HFF-Myc (cell line): ENCODE measurements around the gene COL18A1.

Source experiments
- DNase-seq: peaks from one replicate; pipeline ENCODE4 v3.0.0-alpha.2; 2011; ENCODE audit warnings: low read depth; ENCODE audit errors: extremely low read depth
- H3K4me3 ChIP-seq: replicated peaks from 2 replicates; pipeline ENCODE4 v1.5.1; 2011; ENCODE audit warnings: low read depth, mild to moderate bottlenecking, control low read depth, low read length
- CTCF ChIP-seq: IDR thresholded peaks from 2 replicates; pipeline ENCODE4 v1.5.1; 2012; ENCODE audit warnings: mild to moderate bottlenecking, low read depth, low read length, control low read depth; ENCODE audit errors: missing control alignments

COL18A1 gene

DNA sequence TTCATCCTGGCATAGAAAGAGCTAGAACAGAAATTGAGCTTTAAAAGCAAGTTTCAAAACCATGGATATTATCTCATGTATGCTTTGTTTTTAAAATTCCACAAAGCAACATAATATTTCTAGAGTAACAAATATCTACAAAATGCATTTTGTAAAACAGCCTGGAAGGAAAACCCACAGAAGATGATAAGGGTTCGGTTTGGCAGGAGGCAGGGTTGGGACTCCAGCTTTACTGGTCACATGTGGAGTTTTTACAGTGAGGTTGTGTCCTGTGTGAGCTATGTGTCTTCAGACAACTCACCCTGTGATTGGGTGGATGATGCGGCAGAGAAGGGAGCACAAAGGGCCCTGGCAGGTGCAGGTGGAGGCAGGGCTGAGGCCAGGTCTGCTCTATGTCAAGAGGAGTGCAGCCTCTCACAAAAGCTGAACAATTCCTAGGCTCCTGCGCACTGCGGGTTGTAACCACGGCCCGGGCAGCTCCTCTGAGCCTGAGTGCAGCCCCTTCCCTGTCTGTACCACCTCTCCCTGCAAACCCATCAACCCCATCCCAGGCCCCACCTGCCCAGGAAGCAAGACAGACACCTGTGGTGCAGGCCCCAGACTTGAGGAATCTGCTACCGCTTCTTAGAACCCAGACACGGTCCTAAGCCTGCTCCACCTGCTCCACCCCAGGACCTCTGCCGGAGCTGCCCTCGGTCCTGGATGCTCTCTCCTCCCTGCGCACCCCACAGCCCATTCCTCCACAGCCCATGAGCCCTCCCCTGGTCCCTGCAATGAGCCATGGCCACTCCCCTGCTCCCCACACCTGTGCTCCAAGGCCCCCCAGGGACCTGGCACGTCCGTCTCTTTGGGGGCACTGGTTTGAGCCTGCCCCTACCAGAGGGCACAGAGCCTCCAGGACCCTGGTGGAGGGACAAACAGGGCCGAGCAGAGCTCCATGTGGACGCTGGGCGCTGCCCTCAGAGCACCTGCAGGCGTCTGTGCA lies 2.8 kb upstream of the COL18A1 start:
- no peak overlapping the region for H3K4me3 ChIP-seq

DNA sequence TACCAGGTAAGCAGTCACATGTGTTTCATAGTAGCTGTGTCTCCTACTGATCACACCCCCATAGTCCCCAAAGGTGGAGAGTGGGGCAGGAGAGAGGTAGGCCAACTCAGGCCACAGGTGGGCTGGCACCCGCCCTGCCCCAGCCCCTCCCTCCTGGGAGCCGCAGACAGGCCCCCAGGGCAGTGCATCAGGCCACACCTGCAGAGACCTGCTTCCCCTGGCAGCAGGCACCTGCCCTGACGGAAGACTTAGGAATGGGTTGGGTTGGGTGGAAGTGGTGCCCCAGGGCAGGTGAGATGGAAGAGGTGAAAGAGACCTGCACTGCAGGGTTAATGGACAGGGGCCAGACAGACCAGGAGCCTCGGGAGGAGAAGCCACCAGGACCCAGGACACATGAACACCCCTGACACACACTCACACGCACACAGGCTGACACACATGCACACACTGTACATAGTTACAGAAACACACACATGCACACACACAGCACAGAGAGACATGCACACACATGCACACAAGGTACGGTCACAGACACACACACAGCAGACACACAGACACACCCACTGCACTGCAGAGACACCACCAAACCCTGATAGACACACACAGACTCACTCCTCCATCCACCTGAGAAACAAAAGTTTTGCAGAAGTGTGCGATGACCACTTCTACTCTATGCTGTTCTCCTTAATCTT lies 1.7 kb upstream of the COL18A1 start:
- TF ChIP-seq CTCF: no peak
- H3K4me3 ChIP-seq: no peak overlapping the region
- DNase-seq: no peak

More for the DNA sequence above, 2.8 kb upstream of the COL18A1 start:
- TF ChIP-seq CTCF: no peak
- DNase-seq: no peak

GRCh38 chr21:45403825-45404729 lies 888 bp upstream of the COL18A1 start:
- H3K4me3 ChIP-seq: peak overlapping the region; percentile 15
- DNase-seq: no peak

GRCh38 chr21:45405271-45405818 lies 380 bp downstream of the COL18A1 start:
- peak overlapping the region; percentile 57 for H3K4me3 ChIP-seq
- no peak for TF ChIP-seq CTCF
- DNase-seq: no peak

More at GRCh38 chr21:45403825-45404729, 888 bp upstream of the COL18A1 start:
- no peak for TF ChIP-seq CTCF

GRCh38 chr21:45405819-45406762 lies 1.1 kb downstream of the COL18A1 start:
- no peak for TF ChIP-seq CTCF
- H3K4me3 ChIP-seq: peak overlapping the region; percentile 57
- no peak for DNase-seq
